ENCODE results near the gene C10orf90. TPM values are rescaled to one million over a fixed set of nuclear protein-coding genes. Genes with fewer than 3 reads are reported as not detected.

Gene C10orf90
- total and polyA plus RNA-seq, 4 donors, result 0.05 to 0.25 TPM; not detected in 2

DNA sequence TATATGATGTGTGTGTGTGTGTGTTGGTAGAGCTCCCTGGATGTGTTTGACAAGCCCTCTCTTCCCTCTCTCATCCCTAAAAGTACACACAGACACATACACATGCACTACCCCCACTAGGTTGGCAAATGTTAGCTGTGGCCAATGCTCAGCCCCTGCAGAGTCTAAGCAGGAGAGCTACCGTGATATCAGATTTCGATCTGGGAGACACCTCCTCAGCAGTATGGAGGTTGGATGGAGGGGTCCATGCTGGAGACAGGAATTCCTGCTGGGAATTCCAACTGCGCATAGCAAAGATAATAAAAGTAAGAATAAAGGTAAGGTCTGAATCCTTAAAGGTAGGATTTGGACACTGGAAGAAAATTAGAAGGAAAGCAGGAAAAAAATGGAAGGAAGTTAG is 85.7 kb downstream of the C10orf90 start (continued):
- TF ChIP-seq, protein P1, sequence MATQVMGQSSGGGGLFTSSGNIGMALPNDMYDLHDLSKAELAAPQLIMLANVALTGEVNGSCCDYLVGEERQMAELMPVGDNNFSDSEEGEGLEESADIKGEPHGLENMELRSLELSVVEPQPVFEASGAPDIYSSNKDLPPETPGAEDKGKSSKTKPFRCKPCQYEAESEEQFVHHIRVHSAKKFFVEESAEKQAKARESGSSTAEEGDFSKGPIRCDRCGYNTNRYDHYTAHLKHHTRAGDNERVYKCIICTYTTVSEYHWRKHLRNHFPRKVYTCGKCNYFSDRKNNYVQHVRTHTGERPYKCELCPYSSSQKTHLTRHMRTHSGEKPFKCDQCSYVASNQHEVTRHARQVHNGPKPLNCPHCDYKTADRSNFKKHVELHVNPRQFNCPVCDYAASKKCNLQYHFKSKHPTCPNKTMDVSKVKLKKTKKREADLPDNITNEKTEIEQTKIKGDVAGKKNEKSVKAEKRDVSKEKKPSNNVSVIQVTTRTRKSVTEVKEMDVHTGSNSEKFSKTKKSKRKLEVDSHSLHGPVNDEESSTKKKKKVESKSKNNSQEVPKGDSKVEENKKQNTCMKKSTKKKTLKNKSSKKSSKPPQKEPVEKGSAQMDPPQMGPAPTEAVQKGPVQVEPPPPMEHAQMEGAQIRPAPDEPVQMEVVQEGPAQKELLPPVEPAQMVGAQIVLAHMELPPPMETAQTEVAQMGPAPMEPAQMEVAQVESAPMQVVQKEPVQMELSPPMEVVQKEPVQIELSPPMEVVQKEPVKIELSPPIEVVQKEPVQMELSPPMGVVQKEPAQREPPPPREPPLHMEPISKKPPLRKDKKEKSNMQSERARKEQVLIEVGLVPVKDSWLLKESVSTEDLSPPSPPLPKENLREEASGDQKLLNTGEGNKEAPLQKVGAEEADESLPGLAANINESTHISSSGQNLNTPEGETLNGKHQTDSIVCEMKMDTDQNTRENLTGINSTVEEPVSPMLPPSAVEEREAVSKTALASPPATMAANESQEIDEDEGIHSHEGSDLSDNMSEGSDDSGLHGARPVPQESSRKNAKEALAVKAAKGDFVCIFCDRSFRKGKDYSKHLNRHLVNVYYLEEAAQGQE (IDR thresholded peaks at IDR 0.05), result no peak
- TF ChIP-seq TAF1 (conservative IDR thresholded peaks at IDR 0.05), result no peak

DNA sequence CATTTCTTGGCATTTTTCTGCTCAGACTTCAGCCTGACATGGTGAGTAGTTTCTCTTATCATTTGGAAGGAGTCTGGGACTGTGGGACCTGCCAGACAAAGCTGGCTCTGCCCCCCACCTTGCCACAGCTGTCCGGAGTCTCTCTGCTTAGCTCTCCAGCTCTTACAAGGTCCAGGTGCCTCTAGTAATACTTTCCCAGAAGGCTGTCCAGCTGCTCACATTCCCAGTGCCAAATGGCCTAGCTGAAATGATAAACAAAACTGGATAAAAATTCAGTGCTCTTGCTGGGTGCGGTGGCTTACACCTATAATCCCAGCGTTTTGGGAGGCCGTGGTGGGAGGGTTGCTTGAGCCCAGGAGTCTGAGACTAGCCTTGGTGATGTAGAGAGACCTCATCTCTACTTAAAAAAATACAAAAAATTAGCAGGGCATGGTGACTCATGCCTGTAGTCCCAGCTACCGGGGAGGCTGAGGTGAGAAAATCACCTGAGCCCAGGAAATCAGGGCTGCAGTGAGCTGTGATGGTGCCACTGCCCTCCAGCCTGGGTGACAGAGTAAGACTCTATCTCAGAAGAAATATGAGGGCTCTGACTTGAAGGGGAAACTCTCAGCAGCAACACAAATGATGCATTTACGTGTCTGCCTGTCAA is 86.8 kb downstream of the C10orf90 start:
- WGBS, result 73% methylated on average over 6 of the region's 6 CpGs
- Histone ChIP-seq H3K9me3 (ENCODE audit: control insufficient read depth in 4 of 4, low read length in 3 of 4) (no peaks in the 10 kb centered on the region), H3K4me3 (ENCODE audit: low read depth in 1 of 3, low read length in 3 of 3) (no peak overlapping the region), H3K4me1 (ENCODE audit: control insufficient read depth in 4 of 4, insufficient read depth in 4 of 4, low read length in 3 of 4) (no peaks in the 10 kb centered on the region), H3K9ac (ENCODE audit: low read depth in 1 of 2, low read length in 2 of 2) (no peak overlapping the region), H3K27ac (ENCODE audit: low read depth in 1 of 2, low read length in 2 of 2) (no peak overlapping the region), H3K27me3 (ENCODE audit: control insufficient read depth in 4 of 4, insufficient read depth in 4 of 4, low read length in 3 of 4) (peaks cover 0 to 7% (median 0%) of the 10 kb centered on the region in 4 donors), H3K36me3 (ENCODE audit: control insufficient read depth in 4 of 4, insufficient read depth in 3 of 4, low read depth in 1 of 4, low read length in 3 of 4) (no peaks in the 10 kb centered on the region)
- DNase-seq (ENCODE audit: low spot score), result no peak
- TF ChIP-seq RXRA (IDR thresholded peaks at IDR 0.05) (no peak), HNF4A (conservative IDR thresholded peaks at IDR 0.05) (no peak), GABPA (IDR thresholded peaks at IDR 0.05 in 1 of 2, conservative IDR thresholded peaks at IDR 0.05 in 1 of 2) (no peak), FOXA1 (IDR thresholded peaks at IDR 0.05) (no peak), NR2F2 (IDR thresholded peaks at IDR 0.05) (no peak), TAF1 (conservative IDR thresholded peaks at IDR 0.05) (no peak), YY1 (IDR thresholded peaks at IDR 0.05) (no peak), RAD21 (IDR thresholded peaks at IDR 0.05) (no peak), SP1 (IDR thresholded peaks at IDR 0.05) (no peak)
- TF ChIP-seq, protein P2, sequence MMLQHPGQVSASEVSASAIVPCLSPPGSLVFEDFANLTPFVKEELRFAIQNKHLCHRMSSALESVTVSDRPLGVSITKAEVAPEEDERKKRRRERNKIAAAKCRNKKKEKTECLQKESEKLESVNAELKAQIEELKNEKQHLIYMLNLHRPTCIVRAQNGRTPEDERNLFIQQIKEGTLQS (IDR thresholded peaks at IDR 0.05), result no peak
- TF ChIP-seq, protein P3, sequence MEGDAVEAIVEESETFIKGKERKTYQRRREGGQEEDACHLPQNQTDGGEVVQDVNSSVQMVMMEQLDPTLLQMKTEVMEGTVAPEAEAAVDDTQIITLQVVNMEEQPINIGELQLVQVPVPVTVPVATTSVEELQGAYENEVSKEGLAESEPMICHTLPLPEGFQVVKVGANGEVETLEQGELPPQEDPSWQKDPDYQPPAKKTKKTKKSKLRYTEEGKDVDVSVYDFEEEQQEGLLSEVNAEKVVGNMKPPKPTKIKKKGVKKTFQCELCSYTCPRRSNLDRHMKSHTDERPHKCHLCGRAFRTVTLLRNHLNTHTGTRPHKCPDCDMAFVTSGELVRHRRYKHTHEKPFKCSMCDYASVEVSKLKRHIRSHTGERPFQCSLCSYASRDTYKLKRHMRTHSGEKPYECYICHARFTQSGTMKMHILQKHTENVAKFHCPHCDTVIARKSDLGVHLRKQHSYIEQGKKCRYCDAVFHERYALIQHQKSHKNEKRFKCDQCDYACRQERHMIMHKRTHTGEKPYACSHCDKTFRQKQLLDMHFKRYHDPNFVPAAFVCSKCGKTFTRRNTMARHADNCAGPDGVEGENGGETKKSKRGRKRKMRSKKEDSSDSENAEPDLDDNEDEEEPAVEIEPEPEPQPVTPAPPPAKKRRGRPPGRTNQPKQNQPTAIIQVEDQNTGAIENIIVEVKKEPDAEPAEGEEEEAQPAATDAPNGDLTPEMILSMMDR (IDR thresholded peaks at IDR 0.05; ENCODE audit: low read depth, low read length, missing input control), result no peak
- TF ChIP-seq, protein P4, sequence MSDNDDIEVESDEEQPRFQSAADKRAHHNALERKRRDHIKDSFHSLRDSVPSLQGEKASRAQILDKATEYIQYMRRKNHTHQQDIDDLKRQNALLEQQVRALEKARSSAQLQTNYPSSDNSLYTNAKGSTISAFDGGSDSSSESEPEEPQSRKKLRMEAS (IDR thresholded peaks at IDR 0.05), result no peak
- TF ChIP-seq, protein P5, sequence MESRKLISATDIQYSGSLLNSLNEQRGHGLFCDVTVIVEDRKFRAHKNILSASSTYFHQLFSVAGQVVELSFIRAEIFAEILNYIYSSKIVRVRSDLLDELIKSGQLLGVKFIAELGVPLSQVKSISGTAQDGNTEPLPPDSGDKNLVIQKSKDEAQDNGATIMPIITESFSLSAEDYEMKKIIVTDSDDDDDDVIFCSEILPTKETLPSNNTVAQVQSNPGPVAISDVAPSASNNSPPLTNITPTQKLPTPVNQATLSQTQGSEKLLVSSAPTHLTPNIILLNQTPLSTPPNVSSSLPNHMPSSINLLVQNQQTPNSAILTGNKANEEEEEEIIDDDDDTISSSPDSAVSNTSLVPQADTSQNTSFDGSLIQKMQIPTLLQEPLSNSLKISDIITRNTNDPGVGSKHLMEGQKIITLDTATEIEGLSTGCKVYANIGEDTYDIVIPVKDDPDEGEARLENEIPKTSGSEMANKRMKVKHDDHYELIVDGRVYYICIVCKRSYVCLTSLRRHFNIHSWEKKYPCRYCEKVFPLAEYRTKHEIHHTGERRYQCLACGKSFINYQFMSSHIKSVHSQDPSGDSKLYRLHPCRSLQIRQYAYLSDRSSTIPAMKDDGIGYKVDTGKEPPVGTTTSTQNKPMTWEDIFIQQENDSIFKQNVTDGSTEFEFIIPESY (IDR thresholded peaks at IDR 0.05), result no peak
- TF ChIP-seq, protein P1 (IDR thresholded peaks at IDR 0.05), result no peak

Data from liver (tissue), 9 donors.